NOMO-1 (cell line): ENCODE data around the gene CCDC136.
A peak's percentile ranks its signal among the peaks of the same experiment; 100 is the strongest.

Source experiments
- DNase-seq, 2 experiments: peaks; one replicate each; lab custom pipeline; 2025; ENCODE audit not compliant: unreplicated experiment in 2 of 2; lab: John Stamatoyannopoulos, UW

Gene CCDC136

GRCh38 chr7:128830231-128831177 lies 38.7 kb downstream of the CCDC136 start, which contains the start of gene FLNC:
Gene FLNC, plus strand, starts transcription at chr7:128830406. Its CDS starts 232 bp downstream, at chr7:128830638.
- DNase-seq, result peak; percentile 0 to 2

- DNase-seq, result no peak
These were observed 39.6 kb downstream of the CCDC136 start for GRCh38 chr7:128831178-128831993.

- DNase-seq, result no peak
These were observed 40.5 kb downstream of the CCDC136 start for GRCh38 chr7:128831994-128832879.

- DNase-seq, result no peak
These were observed 41.0 kb downstream of the CCDC136 start for GRCh38 chr7:128832880-128833147.

- no peak for DNase-seq
These were observed 41.6 kb downstream of the CCDC136 start for GRCh38 chr7:128833148-128833945.

GRCh38 chr7:128833946-128834325 lies 42.2 kb downstream of the CCDC136 start:
- no peak for DNase-seq

GRCh38 chr7:128835231-128835751 lies 43.5 kb downstream of the CCDC136 start:
- DNase-seq, result no peak

- DNase-seq, result no peak
These were observed 44.2 kb downstream of the CCDC136 start for GRCh38 chr7:128835790-128836641.

- no peak for DNase-seq
These were observed 45.1 kb downstream of the CCDC136 start for GRCh38 chr7:128836729-128837348.

- no peak for DNase-seq
These were observed 45.8 kb downstream of the CCDC136 start for GRCh38 chr7:128837521-128837921.

GRCh38 chr7:128838109-128838779 lies 46.5 kb downstream of the CCDC136 start:
- DNase-seq, result no peak

- no peak for DNase-seq
These were observed 47.4 kb downstream of the CCDC136 start for GRCh38 chr7:128838981-128839731.

- DNase-seq, result no peak
These were observed 48.0 kb downstream of the CCDC136 start for GRCh38 chr7:128839751-128840177.

GRCh38 chr7:128840326-128841170 lies 48.8 kb downstream of the CCDC136 start:
- DNase-seq, result no peak

GRCh38 chr7:128841171-128841690 lies 49.5 kb downstream of the CCDC136 start:
- DNase-seq, result no peak
